Gastroesophageal sphincter (tissue), 3 donors: ENCODE results near the gene COX10.
"Not testable (repeated sequence)": the region's sequence is repeated elsewhere in the genome, so short reads cannot be mapped to it uniquely, and the experiment has no call there.

Source experiments
- EP300 ChIP-seq: sonication (generic); formaldehyde crosslinking; IDR thresholded peaks from one replicate; pipeline ENCODE4 v1.6.1; 2017; ENCODE audit warnings: antibody characterized with exemption, mild to moderate bottlenecking
- POLR2A ChIP-seq, 2 donors: fragments of 450-650 bp; IDR thresholded peaks; one replicate each; pipeline ENCODE4 v1.6.1; 2017; ENCODE audit warnings: antibody characterized with exemption in 2 of 2, mild to moderate bottlenecking in 2 of 2, moderate library complexity in 1 of 2
- POLR2AphosphoS5 ChIP-seq: sonication (generic); formaldehyde crosslinking; IDR thresholded peaks from one replicate; pipeline ENCODE4 v1.6.1; 2017; ENCODE audit warnings: antibody characterized with exemption
- TF ChIP-seq, protein P1 (sequence below), 4 experiments: fragments of 200-600 bp in 2 of 4; fragments of 450-650 bp in 2 of 4; sonication (generic) in 1 of 4; IDR thresholded peaks; one replicate each; pipeline ENCODE4 v1.5.1; 2017 to 2019; ENCODE audit warnings: antibody characterized with exemption in 4 of 4, mild to moderate bottlenecking in 2 of 4, moderate library complexity in 2 of 4

DNA sequence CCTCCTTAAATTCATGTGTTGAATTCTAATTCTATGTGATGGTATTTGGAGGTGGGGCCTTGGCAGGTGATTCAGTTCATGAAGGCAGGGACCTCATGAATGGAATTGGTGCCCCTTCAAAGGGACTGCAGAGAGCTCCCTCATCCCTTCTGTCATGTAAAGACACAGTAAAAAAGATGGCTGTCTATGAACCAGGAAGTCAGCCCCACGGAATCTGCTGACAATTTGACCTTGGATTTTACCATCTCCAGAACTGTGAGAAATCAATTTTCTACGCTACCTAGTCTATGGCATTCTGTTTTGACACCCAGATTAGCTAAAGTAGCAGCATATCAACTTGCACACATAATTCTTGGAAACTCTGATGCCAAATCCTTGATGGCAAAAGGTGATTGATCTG lies 165.7 kb downstream of the COX10 start:
- not testable (repeated sequence) for TF ChIP-seq POLR2A (IDR thresholded peaks at IDR 0.05); POLR2AphosphoS5; EP300
- TF ChIP-seq, protein P1, sequence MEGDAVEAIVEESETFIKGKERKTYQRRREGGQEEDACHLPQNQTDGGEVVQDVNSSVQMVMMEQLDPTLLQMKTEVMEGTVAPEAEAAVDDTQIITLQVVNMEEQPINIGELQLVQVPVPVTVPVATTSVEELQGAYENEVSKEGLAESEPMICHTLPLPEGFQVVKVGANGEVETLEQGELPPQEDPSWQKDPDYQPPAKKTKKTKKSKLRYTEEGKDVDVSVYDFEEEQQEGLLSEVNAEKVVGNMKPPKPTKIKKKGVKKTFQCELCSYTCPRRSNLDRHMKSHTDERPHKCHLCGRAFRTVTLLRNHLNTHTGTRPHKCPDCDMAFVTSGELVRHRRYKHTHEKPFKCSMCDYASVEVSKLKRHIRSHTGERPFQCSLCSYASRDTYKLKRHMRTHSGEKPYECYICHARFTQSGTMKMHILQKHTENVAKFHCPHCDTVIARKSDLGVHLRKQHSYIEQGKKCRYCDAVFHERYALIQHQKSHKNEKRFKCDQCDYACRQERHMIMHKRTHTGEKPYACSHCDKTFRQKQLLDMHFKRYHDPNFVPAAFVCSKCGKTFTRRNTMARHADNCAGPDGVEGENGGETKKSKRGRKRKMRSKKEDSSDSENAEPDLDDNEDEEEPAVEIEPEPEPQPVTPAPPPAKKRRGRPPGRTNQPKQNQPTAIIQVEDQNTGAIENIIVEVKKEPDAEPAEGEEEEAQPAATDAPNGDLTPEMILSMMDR (IDR thresholded peaks at IDR 0.05): not testable (repeated sequence)
